WI38 (cell line): Measurements from ENCODE around the gene MXRA8.

Experiments
- H3K4me3 ChIP-seq: 2 replicates; pipeline ENCODE4 v1.5.1; 2011; ENCODE audit warnings: low read depth, mild to moderate bottlenecking, control low read depth, low read length
- TF ChIP-seq, protein P1 (sequence below): IDR thresholded peaks from 2 replicates; pipeline ENCODE4 v1.5.1; 2012; ENCODE audit warnings: low read depth, mild to moderate bottlenecking, control low read depth, low read length

MXRA8 gene

DNA sequence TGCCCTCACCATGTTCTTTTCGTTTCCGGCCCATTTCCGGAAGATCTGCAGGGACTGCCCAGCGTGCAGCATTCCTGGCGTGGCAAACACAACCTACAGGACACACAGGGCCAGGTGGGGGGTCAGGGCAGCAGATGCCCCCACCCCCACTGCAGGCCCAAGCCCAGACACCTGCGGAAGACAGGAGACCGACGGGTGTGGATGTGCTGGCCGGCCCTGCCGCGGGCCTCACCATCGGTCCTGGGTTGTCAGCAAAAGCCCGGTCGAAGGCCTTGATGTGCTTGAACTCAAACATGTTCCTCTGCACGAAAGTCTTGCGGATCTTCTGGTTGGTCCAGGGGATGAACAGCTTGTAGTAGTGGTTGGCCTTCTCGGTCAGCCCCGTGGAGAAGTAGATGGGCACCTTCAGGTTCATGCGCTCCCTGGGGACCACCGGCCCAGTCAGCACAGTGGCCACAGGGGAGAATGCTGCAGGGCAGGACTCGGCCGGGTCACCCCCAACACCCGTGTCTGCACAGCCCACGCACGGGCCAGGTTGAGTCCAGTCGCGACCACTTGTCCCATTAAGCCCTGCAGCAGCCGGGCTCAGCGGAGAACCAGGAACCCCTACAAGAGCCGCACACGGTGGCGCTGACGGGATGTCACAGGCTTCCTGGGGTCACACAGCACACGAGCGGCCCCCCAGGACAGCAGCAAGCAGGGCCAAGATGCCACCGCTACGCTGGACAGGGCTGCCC lies 44.7 kb downstream of the MXRA8 start:
- TF ChIP-seq, protein P1, sequence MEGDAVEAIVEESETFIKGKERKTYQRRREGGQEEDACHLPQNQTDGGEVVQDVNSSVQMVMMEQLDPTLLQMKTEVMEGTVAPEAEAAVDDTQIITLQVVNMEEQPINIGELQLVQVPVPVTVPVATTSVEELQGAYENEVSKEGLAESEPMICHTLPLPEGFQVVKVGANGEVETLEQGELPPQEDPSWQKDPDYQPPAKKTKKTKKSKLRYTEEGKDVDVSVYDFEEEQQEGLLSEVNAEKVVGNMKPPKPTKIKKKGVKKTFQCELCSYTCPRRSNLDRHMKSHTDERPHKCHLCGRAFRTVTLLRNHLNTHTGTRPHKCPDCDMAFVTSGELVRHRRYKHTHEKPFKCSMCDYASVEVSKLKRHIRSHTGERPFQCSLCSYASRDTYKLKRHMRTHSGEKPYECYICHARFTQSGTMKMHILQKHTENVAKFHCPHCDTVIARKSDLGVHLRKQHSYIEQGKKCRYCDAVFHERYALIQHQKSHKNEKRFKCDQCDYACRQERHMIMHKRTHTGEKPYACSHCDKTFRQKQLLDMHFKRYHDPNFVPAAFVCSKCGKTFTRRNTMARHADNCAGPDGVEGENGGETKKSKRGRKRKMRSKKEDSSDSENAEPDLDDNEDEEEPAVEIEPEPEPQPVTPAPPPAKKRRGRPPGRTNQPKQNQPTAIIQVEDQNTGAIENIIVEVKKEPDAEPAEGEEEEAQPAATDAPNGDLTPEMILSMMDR: no peak

DNA sequence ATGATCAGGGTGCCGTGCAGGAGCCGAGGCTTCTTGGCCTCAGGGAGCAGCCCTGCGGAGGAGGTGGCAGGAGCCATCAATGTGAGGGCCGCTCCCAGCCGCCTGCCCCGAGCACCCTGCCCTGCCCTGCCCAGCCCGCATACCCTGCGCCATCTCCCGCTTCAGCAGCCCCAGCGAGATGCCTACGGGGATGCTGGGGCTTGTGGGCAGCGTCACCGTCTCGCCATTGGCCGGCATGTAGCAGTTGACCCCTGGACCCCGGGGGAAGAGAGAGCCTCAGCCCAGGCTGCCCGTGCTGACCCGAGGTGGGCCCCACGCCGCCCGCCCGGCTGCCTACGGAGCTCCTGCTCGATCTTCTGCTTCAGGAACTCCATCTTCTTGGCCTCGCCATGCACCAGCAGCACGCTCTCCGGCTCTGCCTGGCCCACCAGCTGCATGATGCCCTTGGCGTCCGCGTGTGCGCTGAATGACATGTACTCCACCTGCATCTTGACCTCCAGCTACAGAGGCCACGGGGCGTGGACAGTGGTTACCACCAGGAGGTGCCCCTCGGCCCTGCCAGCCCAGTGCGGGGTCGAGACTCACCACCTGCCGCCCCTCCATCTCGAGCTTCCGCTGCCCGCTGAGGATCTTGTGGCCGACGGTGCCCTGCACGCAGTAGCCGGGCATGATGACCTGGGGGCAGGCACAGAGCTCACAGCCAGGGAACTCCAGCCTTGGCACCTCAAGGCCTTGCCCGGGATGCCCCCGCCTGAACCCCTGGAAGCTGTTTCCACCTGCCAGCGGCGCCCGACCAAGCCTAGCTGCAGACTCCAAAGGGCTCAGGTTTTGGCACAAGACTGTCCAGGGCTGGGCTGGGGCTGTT lies 45.7 kb downstream of the MXRA8 start:
- TF ChIP-seq, protein P1: no peak
- no peak overlapping the region for H3K4me3 ChIP-seq

More for the DNA sequence above, 44.7 kb downstream of the MXRA8 start:
- no peak overlapping the region for H3K4me3 ChIP-seq

DNA sequence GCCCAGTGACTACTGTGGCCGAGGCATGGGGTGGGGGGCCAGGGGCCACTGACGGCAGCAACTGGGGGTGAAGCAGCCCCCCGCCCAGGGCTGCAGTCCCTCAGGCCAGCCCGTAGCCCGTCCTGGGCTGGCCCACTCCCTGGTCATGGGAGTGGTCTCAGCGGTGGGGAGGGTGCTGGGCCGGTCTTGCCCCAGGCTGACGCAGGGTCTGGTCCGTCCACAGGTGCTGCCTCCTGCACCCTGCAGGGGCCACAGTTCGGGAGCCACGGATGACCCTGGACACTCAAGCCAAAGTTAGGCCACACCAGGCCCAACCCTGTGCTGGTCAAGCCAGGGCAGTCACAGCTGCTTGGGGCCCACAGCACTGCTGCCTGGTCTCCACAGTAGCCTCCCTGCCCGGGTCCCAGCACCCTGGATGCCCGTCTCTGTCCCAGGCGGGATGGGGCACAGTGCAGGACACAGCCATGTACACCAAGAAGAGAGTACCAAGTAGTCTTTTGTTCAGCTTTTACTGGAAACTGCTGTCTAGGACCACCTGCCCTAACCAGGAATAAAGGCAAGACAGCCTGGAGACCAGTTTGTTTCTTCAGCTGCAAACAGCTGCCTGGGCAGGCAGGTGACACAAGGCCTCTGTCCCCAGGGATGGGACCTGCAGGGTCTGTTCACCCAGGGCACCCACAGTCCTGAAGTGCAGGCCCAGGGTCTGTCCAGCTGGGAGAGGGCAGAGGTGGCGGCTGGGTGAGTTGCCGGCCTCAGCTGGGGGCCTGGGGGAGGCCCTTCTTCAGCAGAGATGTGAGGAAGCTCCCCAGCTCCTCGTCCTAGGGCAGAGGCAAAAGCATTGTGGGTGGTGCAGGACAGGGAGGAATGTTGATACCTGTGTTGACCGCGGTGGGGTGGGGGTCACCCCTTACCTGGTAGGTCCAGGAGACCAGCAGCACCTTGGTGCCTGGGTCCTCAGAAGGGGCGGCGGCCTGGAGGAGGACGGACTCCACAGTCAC lies 46.9 kb downstream of the MXRA8 start:
- H3K4me3 ChIP-seq: no peak overlapping the region
- TF ChIP-seq, protein P1: no peak

DNA sequence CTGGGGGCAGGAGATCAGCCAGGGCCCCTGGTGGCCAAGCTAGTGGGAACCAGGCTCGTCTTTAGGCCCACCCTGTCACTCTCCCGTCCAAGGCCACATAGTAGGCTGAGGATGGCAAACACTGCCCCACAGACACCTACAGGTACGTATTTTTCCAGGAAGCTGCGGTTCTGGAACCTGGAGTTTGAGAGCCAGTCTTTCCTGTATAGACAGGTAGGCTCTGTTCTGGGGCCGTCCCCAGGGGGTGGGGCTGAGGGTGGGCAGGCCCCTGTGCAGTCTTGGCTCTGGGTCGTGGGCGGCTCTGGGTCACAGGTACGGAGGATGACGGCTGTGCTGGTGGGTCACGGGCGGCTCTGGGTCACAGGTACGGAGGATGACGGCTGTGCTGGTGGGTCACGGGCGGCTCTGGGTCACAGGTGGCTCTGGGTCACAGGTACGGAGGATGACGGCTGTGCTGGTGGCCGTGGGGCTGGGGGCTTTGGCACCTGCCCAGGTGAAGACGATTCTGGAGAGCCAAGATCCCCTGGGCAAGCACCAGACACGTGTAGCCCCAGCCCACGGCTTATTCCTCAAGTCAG lies 47.8 kb downstream of the MXRA8 start:
- TF ChIP-seq, protein P1: no peak
- no peak overlapping the region for H3K4me3 ChIP-seq

DNA sequence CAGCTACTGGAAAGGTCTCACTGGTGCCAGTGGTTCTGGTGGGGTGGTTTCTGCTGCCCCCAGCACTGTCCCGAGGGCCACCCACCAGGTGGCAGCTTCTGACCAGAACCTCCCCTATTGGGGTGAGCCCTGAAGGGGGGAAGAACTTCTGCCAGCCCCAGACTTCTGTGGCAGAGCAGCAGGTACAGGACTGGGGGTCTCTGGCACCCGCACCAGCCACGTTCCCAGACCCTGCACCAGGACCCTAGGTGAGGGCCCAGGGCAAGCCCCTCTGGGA lies 48.3 kb downstream of the MXRA8 start:
- no peak overlapping the region for H3K4me3 ChIP-seq
- TF ChIP-seq, protein P1: no peak

DNA sequence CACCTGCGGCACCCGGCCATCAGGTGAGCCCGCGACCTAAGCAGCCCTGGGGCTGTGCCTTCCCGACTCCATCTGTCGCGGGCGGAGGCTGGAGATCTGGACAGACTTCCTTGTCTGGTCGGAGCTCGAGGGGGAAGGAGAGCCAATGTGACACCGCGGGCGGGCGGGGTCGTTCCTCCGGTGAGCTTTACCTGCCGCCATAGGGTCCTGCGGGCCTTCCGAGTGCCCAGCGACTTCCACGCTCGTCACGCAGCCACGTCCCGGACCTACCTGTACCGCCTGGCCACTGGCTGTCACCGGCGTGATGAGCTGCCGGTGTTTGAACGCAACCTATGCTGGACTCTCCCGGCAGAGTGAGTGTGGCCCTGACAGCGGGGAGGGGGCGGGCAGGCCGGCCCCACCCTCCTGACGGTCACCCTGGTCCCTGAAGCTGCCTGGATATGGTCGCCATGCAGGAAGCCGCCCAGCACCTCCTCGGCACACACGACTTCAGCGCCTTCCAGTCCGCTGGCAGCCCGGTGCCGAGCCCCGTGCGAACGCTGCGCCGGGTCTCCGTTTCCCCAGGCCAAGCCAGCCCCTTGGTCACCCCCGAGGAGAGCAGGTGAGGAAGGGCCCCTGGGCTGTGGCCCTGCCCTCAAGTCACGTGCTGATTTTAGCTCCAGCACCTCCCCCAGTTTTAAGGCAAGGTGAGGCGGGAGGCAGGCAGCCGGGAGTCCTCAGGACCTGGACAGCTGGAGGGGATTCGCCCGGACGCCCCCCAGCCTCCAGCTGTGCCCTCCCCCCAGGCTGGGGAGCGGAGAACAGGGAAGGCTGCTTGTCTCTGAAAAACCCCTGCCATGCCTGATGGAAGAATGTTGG lies 48.9 kb downstream of the MXRA8 start:
- TF ChIP-seq, protein P1: no peak
- H3K4me3 ChIP-seq: peak overlapping the region; percentile 75
